ENCODE results near the gene AFMID. TPM values are rescaled to one million over a fixed set of nuclear protein-coding genes. Genes with fewer than 3 reads are reported as not detected.

AFMID gene
- total RNA-seq, 4 donors from 2014 or later: 16.5 to 44.3 (median 30.3) TPM

- Histone ChIP-seq H3K36me3 (no peaks in the 10 kb centered on the region), H3K27me3 (no peaks in the 10 kb centered on the region)
- 46 to 49% methylated on average over 5 to 6 of the region's 8 CpGs for WGBS, 2 donors
These were observed 39.7 kb upstream of the AFMID start for GRCh38 chr17:78147315-78147998.

GRCh38 chr17:78148286-78149016 lies 38.7 kb upstream of the AFMID start:
- 78 to 85% methylated on average over 14 of the region's 14 CpGs for WGBS, 2 donors
- H3K36me3 ChIP-seq: no peaks in the 10 kb centered on the region
- H3K4me1 ChIP-seq: peaks cover 24 to 71% (median 37%) of the 10 kb centered on the region in 3 donors
- no peaks in the 10 kb centered on the region for H3K9me3 ChIP-seq
- intact Hi-C loops (cut with DNase I): no loop called here
- no peak for DNase-seq
- H3K27me3 ChIP-seq: no peaks in the 10 kb centered on the region
- no peak for TF ChIP-seq POLR2A (IDR thresholded peaks at IDR 0.05)
- TF ChIP-seq CTCF (IDR thresholded peaks at IDR 0.05): no peak
- H3K4me3 ChIP-seq: no peak overlapping the region
- no peak overlapping the region for H3K27ac ChIP-seq

More at GRCh38 chr17:78147315-78147998, 39.7 kb upstream of the AFMID start:
- no peak for TF ChIP-seq POLR2A (IDR thresholded peaks at IDR 0.05)
- TF ChIP-seq CTCF (IDR thresholded peaks at IDR 0.05): no peak
- DNase-seq: no peak
- H3K4me3 ChIP-seq: no peak overlapping the region
- peak overlapping the region in 2 of 4 donors; percentile 15 to 31 for H3K27ac ChIP-seq
- no peaks in the 10 kb centered on the region for H3K9me3 ChIP-seq
- intact Hi-C loops (cut with DNase I): no loop called here
- H3K4me1 ChIP-seq: peaks cover 26 to 81% (median 40%) of the 10 kb centered on the region in 3 donors

GRCh38 chr17:78151514-78152008 lies 35.6 kb upstream of the AFMID start:
- H3K9me3 ChIP-seq: no peaks in the 10 kb centered on the region
- no peak for DNase-seq
- H3K27ac ChIP-seq: peak overlapping the region in 2 of 4 donors; percentile 71 to 74
- no peak overlapping the region for H3K4me3 ChIP-seq
- no peak for TF ChIP-seq POLR2A (IDR thresholded peaks at IDR 0.05)
- TF ChIP-seq CTCF (IDR thresholded peaks at IDR 0.05): no peak
- peaks cover 4 to 58% (median 10%) of the 10 kb centered on the region in 3 donors for H3K4me1 ChIP-seq
- 44 to 54% methylated on average over 4 to 6 of the region's 7 CpGs for WGBS, 2 donors
- H3K36me3 ChIP-seq: no peaks in the 10 kb centered on the region
- H3K27me3 ChIP-seq: no peaks in the 10 kb centered on the region
- intact Hi-C loops (cut with DNase I): no loop called here

- 66 to 70% methylated on average over 11 of the region's 11 CpGs for WGBS, 2 donors
- TF ChIP-seq POLR2A (IDR thresholded peaks at IDR 0.05) (no peak), CTCF (IDR thresholded peaks at IDR 0.05) (no peak)
- no peak for DNase-seq
These were observed 32.0 kb upstream of the AFMID start for GRCh38 chr17:78154903-78155811.

More at GRCh38 chr17:78154903-78155811, 32.0 kb upstream of the AFMID start:
- no peaks in the 10 kb centered on the region for H3K27me3 ChIP-seq
- no peaks in the 10 kb centered on the region for H3K36me3 ChIP-seq
- intact Hi-C loops (cut with DNase I): no loop called here
- peak overlapping the region in 2 of 4 donors; percentile 29 to 30 for H3K27ac ChIP-seq
- no peaks in the 10 kb centered on the region for H3K9me3 ChIP-seq
- H3K4me3 ChIP-seq: no peak overlapping the region
- H3K4me1 ChIP-seq: peaks cover 7 to 55% (median 11%) of the 10 kb centered on the region in 3 donors
